Small intestine (tissue), 7 donors: ENCODE results near the gene FAM83G. TPM values are rescaled to one million over a fixed set of nuclear protein-coding genes. Genes with fewer than 3 reads are reported as not detected.

Source experiments
- DNase-seq, 2 donors: peaks; one replicate each; pipeline versions ENCODE4 v3.0.0 to v3.0.0-alpha.2; 2013
- FAIRE-seq: peaks from 2 replicates; lab custom pipeline; 2012; peaks lifted over from hg19 to GRCh38; lab: Jason Lieb, UNC
- H3K27ac ChIP-seq, 3 donors: one replicate each; pipeline ENCODE4 v1.5.1; 2013; ENCODE audit warnings: low read length in 2 of 3, mild to moderate bottlenecking in 2 of 3, control low read depth in 1 of 3, inconsistent platforms in 1 of 3, low read depth in 1 of 3, moderate library complexity in 1 of 3
- H3K27me3 ChIP-seq, 3 donors: one replicate each; pipeline ENCODE4 v1.6.1; 2013; ENCODE audit warnings: low read length in 3 of 3, inconsistent platforms in 1 of 3; ENCODE audit not compliant: control insufficient read depth in 3 of 3, insufficient read depth in 3 of 3
- H3K36me3 ChIP-seq, 3 donors: one replicate each; pipeline ENCODE4 v1.6.1; 2013; ENCODE audit warnings: low read length in 3 of 3, inconsistent platforms in 1 of 3, low read depth in 1 of 3, mild to moderate bottlenecking in 1 of 3, moderate library complexity in 1 of 3; ENCODE audit not compliant: control insufficient read depth in 3 of 3, insufficient read depth in 2 of 3
- H3K4me1 ChIP-seq, 3 donors: one replicate each; pipeline ENCODE4 v1.6.1; 2013; ENCODE audit warnings: low read length in 2 of 3, inconsistent platforms in 1 of 3, low read depth in 1 of 3, mild to moderate bottlenecking in 1 of 3, moderate library complexity in 1 of 3; ENCODE audit not compliant: control insufficient read depth in 3 of 3, insufficient read depth in 2 of 3
- H3K4me3 ChIP-seq, 3 donors: one replicate each; pipeline ENCODE4 v1.5.1; 2013; ENCODE audit warnings: low read length in 3 of 3, control low read depth in 1 of 3, inconsistent platforms in 1 of 3, low read depth in 1 of 3, mild to moderate bottlenecking in 1 of 3, moderate library complexity in 1 of 3
- H3K9me3 ChIP-seq, 2 donors: one replicate each; pipeline ENCODE4 v1.6.1; 2013; ENCODE audit warnings: low read depth in 1 of 2, low read length in 1 of 2; ENCODE audit not compliant: control insufficient read depth in 2 of 2, insufficient read depth in 1 of 2
- WGBS, 3 donors: extraction: QIAGEN DNeasy Blood & Tissue Kit; methylation state at CpG; one replicate each; pipeline ENCODE4 v1.1.7; 2013; 5-methylcytosine and 5-hydroxymethylcytosine counted together
- polyA plus RNA-seq, 4 donors: library from polyadenylated mRNA; stranded (reverse) in 3 of 4; unstranded in 1 of 4; fragments of 200-250 nt in 3 of 4; fragments of 120-200 nt in 1 of 4; gene quantifications; one replicate each; pipeline versions ENCODE4 v1.2.1 to v1.2.3, GENCODE V29; 2013
- donor health status: healthy with polysubstance abuse.
- donor health status: control.
- donor health status: control.
- donor health status: Bipolar disorder and iron deficiency.
- donor health status: healthy.

FAM83G gene
- polyA plus RNA-seq, 4 donors, result 17.1 to 37.3 (median 29.1) TPM

DNA sequence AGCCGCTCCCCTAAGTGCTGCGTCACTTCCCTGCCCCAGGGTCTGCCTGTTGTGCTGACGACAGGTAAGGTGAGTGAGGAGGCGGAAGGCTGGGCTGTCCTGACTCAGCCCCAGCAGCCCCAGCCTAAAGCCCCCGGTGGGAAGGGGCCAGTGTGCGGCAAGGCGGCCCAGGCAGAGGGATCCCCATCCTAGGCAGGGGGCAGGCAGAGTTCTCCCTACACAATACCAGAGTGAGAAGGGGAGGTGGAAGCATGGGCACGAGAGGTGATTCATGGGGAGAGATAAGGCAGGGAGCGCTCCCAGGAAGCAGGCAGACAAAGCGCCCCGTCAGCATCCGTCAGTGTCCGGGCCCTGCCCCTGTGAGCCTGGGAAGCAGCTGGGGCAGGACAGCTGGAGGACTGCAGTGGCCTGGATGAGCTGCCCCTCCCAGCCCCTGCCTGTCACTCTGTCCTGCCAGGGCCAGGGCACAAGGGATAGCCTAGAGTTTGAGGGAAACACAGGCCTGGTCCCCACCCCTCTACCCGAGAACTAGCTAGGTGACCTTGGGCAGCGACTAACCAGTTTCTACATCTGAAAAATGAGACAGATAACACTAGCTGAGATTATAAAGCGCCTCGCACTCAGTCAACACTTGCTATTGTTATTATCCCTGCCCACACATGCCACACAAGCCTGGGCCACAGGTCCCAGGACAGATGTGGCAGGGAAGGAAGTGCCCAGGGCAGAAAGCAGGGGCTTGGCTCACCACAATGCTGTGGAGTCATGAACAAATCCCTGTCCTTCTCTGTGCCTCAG, 3.8 kb downstream of the FAM83G start:
- Histone ChIP-seq H3K4me1 (peaks cover 0 to 64% (median 0%) of the 10 kb centered on the region in 3 donors), H3K27me3 (no peaks in the 10 kb centered on the region), H3K9me3 (peaks cover 0 to 7% of the 10 kb centered on the region in 2 donors), H3K36me3 (peaks cover 0 to 78% (median 0%) of the 10 kb centered on the region in 3 donors), H3K27ac (peak overlapping the region; percentile 80 to 98 (median 84)), H3K4me3 (peak overlapping the region in 2 of 3 donors; percentile 65 to 74)
- WGBS, 3 donors, result 41 to 73% (median 47%) methylated on average over 17 of the region's 17 CpGs
- peak; percentile 86 to 91 for DNase-seq
- no peak for FAIRE-seq

GRCh38 chr17:18999911-19000310, 4.7 kb downstream of the FAM83G start:
- WGBS, 3 donors, result 81 to 87% (median 86%) methylated on average over 6 of the region's 6 CpGs
- no peak for FAIRE-seq
- H3K36me3 ChIP-seq, result peaks cover 0 to 78% (median 0%) of the 10 kb centered on the region in 3 donors
- H3K9me3 ChIP-seq, result peaks cover 0 to 12% of the 10 kb centered on the region in 2 donors
- no peak overlapping the region for H3K4me3 ChIP-seq
- H3K27ac ChIP-seq, result peak overlapping the region in 1 of 3 donors; percentile 98
- H3K4me1 ChIP-seq, result peaks cover 0 to 61% (median 0%) of the 10 kb centered on the region in 3 donors
- no peak for DNase-seq
- no peaks in the 10 kb centered on the region for H3K27me3 ChIP-seq

- FAIRE-seq, result no peak
- DNase-seq, result no peak
- WGBS, 3 donors, result 93 to 95% (median 93%) methylated on average over 8 of the region's 8 CpGs
These were observed 5.2 kb downstream of the FAM83G start for GRCh38 chr17:18999394-18999793.

DNA sequence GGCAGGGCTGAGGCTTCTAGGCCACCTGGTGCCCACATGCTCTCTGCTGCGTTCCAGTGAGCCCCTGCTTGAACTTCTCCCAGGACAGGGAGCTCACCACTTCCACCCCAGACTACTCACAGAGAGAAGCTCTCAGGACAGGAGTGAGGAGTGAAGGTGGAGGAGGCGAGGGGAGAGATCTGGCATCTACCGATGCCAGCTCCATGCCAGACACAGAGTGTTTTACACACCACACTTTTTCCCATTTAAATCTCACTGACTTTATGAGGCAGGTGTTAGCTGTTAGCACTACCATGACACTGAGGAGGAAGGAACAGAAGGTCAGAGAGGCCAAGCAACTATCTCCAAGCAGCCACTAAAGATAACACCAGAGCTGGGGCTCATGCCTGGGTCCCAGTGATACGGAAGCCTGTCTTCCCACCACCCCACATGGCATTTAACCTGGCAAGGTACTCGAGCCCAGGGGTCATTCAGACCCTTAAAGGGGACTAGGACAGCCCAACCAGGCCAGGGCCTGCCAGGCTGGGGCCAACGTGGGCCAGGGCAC, 6.8 kb downstream of the FAM83G start:
- WGBS, 3 donors, result 29 to 62% (median 53%) methylated on average over 6 of the region's 6 CpGs
- H3K36me3 ChIP-seq, result peaks cover 0 to 85% (median 0%) of the 10 kb centered on the region in 3 donors
- no peak for FAIRE-seq
- H3K4me3 ChIP-seq, result no peak overlapping the region
- H3K4me1 ChIP-seq, result peaks cover 0 to 70% (median 0%) of the 10 kb centered on the region in 3 donors
- H3K9me3 ChIP-seq, result peaks cover 0 to 12% of the 10 kb centered on the region in 2 donors
- H3K27ac ChIP-seq, result peak overlapping the region in 2 of 3 donors; percentile 9 to 42
- peak in 1 of 2 donors; percentile 41 for DNase-seq
- H3K27me3 ChIP-seq, result no peaks in the 10 kb centered on the region

More at GRCh38 chr17:18999394-18999793, 5.2 kb downstream of the FAM83G start:
- no peaks in the 10 kb centered on the region for H3K27me3 ChIP-seq
- peak overlapping the region in 1 of 3 donors; percentile 98 for H3K27ac ChIP-seq
- peaks cover 0 to 78% (median 0%) of the 10 kb centered on the region in 3 donors for H3K36me3 ChIP-seq
- peaks cover 0 to 12% of the 10 kb centered on the region in 2 donors for H3K9me3 ChIP-seq
- no peak overlapping the region for H3K4me3 ChIP-seq
- H3K4me1 ChIP-seq, result peaks cover 0 to 60% (median 0%) of the 10 kb centered on the region in 3 donors

GRCh38 chr17:18996458-18996857, 8.1 kb downstream of the FAM83G start:
- Histone ChIP-seq H3K27ac (peak overlapping the region in 1 of 3 donors; percentile 24), H3K36me3 (peaks cover 0 to 85% (median 0%) of the 10 kb centered on the region in 3 donors), H3K4me3 (no peak overlapping the region), H3K27me3 (no peaks in the 10 kb centered on the region), H3K9me3 (peaks cover 0 to 12% of the 10 kb centered on the region in 2 donors), H3K4me1 (peaks cover 0 to 62% (median 0%) of the 10 kb centered on the region in 3 donors)
- 79 to 97% (median 88%) methylated on average over 2 of the region's 2 CpGs for WGBS, 3 donors
- no peak for DNase-seq
- FAIRE-seq, result no peak

DNA sequence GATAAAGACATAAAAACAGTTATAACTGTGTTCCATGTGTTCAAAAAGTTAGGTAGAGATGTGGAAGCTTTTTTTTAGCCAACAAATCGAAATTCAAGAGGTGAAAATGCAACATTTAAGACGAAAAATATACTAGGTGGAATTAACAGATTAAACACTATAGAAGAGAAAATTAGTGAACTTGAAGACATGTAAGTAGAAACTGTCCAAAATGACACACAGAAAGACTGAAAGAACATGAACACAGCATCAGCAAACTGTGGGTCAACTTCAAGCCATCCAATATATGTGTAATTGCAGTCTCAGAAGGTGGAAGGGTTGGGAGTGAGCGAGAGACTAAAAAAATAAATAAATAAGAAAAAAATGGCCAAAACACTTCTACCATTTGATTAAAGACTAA, 9.3 kb downstream of the FAM83G start:
- no peaks in the 10 kb centered on the region for H3K27me3 ChIP-seq
- peaks cover 0 to 63% (median 0%) of the 10 kb centered on the region in 3 donors for H3K4me1 ChIP-seq
- 94 to 98% (median 97%) methylated on average over 3 of the region's 3 CpGs for WGBS, 3 donors
- peaks cover 0 to 12% of the 10 kb centered on the region in 2 donors for H3K9me3 ChIP-seq
- FAIRE-seq (no peak), DNase-seq (no peak)
- H3K27ac ChIP-seq, result peak overlapping the region in 1 of 3 donors; percentile 58
- H3K4me3 ChIP-seq, result no peak overlapping the region
- H3K36me3 ChIP-seq, result peaks cover 0 to 85% (median 0%) of the 10 kb centered on the region in 3 donors

- FAIRE-seq, result no peak
- H3K4me1 ChIP-seq, result peaks cover 0 to 61% (median 0%) of the 10 kb centered on the region in 3 donors
- WGBS, 3 donors, result 23 to 66% (median 53%) methylated on average over 1 of the region's 1 CpG
- H3K9me3 ChIP-seq, result peaks cover 0 to 12% of the 10 kb centered on the region in 2 donors
- no peak overlapping the region for H3K4me3 ChIP-seq
- no peak for DNase-seq
- peak overlapping the region in 1 of 3 donors; percentile 58 for H3K27ac ChIP-seq
- no peaks in the 10 kb centered on the region for H3K27me3 ChIP-seq
- peaks cover 0 to 85% (median 0%) of the 10 kb centered on the region in 3 donors for H3K36me3 ChIP-seq
These were observed 9.9 kb downstream of the FAM83G start for GRCh38 chr17:18994631-18995030.

DNA sequence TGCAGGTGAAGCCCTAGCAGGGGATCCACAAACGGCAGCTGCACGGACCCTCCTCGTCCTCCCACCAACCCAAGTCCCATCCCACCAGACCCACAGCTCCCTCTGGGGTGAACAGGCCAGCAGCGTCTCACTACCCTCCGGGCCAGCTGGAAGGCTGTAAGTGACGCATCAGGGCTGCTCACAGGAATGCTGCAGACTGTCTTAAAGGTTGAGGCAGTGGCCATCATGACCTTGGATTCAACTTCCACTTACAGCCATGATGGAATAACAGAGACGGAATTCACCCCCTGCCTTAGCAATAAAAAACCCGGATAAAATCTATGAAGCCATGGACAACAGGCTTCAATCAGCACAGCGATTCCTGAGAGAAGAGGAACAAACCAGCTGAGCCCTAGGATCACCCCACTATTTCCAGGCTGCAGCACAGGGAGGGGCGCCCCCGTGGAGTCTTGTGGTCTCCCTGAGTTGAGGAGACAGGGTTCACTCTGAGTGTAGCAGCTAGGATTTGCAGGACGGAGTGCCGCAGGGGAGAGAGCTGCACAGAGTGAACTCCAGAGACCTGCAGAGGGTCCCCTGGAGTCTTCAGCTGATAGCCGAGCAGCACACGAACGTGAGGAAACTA, 10.5 kb downstream of the FAM83G start:
- Histone ChIP-seq H3K4me1 (peaks cover 0 to 62% (median 0%) of the 10 kb centered on the region in 3 donors), H3K27ac (peak overlapping the region in 1 of 3 donors; percentile 58)
- FAIRE-seq, result no peak

More for the DNA sequence above, 10.5 kb downstream of the FAM83G start:
- peak in 1 of 2 donors; percentile 62 for DNase-seq
- Histone ChIP-seq H3K36me3 (peaks cover 0 to 85% (median 2%) of the 10 kb centered on the region in 3 donors), H3K4me3 (no peak overlapping the region), H3K9me3 (peaks cover 0 to 12% of the 10 kb centered on the region in 2 donors), H3K27me3 (no peaks in the 10 kb centered on the region)
- 55 to 79% (median 66%) methylated on average over 16 of the region's 16 CpGs for whole genome bisulfite sequencing, 3 donors
